K562 treated with DMSO at 1 percent for 4 hours (cell line): Measurements from ENCODE around the gene RNASE8. TPM values are rescaled to one million over a fixed set of nuclear protein-coding genes. Genes with fewer than 3 reads are reported as not detected.

Experiments used
- total RNA-seq: library from RNA; unstranded; fragments of 300-600 nt; gene quantifications from 2 replicates; pipeline ENCODE4 v1.2.3, GENCODE V29; 2022; ENCODE audit not compliant: insufficient read depth

The RNASE8 gene, protein sequence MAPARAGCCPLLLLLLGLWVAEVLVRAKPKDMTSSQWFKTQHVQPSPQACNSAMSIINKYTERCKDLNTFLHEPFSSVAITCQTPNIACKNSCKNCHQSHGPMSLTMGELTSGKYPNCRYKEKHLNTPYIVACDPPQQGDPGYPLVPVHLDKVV
- not detected in 2 replicates for total RNA-seq

DNA sequence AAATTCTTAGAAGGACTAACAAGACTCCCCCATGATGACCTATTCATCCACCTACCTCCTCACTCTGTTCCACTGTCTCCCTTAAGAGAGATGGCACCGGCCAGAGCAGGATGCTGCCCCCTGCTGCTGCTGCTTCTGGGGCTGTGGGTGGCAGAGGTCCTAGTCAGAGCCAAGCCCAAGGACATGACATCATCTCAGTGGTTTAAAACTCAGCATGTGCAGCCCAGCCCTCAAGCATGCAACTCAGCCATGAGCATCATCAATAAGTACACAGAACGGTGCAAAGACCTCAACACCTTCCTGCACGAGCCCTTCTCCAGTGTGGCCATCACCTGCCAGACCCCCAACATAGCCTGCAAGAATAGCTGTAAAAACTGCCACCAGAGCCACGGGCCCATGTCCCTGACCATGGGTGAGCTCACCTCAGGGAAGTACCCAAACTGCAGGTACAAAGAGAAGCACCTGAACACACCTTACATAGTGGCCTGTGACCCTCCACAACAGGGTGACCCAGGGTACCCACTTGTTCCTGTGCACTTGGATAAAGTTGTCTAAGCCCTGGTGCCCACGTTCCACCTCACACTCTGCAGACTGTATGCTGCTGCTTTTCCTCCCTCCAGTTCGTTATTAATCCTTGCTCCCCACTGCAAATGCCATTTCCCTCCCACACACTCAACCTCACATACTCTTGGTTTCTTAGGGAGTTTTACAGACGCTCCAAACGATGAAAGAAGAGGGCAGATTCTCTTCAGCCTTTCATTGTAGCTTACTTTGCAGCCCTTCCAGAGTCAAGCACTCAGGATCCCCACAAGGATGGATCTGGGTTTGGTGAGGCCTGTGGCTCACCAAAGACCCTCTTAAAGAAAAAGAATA is at the start of gene RNASE8:
RNASE8 (plus strand) TSS at position 20 of the 873 bp plus-strand sequence; CDS start at position 91, 71 bp downstream.

DNA sequence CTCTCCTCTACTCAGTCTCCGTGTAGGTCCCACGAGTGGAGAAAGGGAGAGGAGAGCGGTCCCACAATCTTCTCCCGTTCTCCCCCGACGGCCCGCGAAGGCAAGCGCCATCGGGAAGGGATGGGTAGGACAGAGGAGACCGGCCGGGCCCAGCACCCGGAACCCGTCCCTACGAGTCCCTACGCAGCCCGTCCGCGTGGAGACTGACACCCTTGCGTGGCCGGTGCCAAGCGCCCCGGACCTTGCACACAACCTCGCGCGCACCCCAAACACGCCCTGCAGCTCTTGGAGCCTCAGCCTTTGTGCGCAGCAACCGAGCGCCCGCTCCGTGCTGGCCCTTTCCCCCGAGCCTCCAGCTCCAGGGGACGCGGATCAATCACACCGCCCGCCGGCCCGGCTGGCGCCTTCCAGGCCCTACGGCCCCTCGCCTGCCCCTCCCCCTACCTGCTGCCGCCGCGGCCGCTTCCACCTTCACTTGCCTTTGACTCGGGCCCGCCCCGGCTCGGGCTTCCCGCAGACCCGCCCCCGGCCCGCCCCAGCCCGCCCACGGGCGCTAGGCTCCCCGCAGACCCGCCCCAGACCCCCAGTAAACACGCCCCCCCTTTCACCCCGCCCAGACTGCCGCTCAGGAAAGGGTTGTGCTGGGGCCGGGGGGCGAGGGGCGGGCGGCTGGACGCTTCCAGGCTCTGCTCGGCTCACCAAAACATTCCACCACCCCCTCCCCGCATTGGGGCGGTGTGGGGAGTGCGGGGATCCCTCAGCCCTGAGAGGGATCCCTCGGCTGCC is 32.8 kb upstream of the RNASE8 start, which contains the start of gene NDRG2:
NDRG2 (minus strand) TSS at position 477 of the 786 bp plus-strand sequence. CDS start 1,746 bp downstream, outside the sequence.

DNA sequence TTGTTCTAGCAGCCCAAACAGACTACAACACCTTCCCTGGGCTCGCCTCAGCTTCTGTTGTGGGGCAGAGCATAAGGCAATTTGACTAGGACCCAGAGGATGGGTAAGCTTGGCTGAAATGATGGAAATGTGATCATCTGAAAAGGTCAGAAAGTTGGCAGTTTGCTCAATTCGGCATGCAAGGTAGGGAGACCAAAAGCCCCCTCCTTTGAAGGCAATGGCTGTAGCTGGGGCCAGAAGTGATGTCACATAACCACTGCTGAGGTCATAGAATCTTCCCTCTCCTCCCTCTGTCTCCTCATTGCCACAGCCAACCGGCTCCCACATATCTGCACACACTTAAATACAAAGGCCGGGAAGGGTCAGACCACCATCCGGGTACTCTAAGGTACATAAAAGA is 27.7 kb upstream of the RNASE8 start, which contains the start of gene TPPP2:
TPPP2 (plus strand) TSS at position 301 of the 400 bp plus-strand sequence. CDS start 365 bp downstream, outside the sequence.

DNA sequence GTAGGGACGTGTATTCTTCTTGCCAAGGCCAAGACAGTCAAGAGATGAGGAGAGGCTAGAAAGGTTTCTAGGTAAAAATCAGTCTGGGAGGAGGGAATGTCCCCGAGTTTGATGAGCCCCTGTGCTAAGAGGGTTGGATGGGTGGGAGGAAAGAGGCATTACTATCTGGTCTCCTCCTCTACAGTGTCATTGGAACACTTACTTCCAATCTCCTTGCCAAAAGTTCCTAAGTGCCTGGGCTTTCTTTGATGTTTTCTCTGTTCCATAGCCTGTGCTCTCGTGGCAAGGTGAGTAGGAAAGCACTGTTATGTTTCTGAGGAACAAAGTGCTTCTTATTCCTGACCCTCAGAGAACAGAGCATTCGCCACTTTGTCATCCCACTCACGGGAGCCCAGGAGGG is 22.9 kb upstream of the RNASE8 start, which contains the start of gene RNASE13:
RNASE13 (minus strand) TSS at position 101 of the 400 bp plus-strand sequence. CDS start 519 bp downstream, outside the sequence.

DNA sequence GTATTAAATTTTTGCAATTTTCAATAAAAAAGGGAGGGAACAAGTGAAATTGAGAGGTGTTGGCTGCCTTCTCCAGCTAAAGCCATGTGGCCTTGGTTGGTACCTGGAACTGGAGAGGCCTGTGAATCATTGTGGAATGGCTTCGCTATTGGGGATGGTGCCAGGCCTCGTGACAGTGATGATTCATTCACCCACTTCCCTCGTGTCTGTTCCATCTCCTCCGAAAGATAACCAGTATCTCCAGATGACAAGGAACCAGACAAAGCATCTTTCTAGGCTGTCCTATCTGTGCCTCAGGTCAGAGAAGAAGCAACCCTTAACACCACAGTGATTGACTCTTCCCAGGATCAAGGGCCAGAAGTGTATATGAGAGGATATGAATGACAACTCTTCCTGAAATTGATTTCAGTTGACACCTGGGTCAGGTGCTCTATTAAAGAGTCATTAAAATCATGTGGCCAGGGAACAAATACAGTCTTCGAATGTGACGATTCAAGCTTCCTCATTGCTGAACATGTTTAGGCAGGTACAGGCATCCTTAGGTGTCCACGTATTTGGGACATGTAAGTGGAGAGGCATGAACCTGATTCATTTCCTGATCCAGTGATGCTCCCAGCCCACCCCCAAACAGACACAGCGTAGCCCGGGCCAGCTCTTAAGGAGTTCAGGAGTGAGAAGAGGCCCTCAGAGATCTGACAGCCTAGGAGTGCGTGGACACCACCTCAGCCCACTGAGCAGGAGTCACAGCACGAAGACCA is 15.8 kb upstream of the RNASE8 start, which contains the start of gene RNASE7:
RNASE7 (plus strand) TSS at position 687 of the 758 bp plus-strand sequence. CDS start 631 bp downstream, outside the sequence.

DNA sequence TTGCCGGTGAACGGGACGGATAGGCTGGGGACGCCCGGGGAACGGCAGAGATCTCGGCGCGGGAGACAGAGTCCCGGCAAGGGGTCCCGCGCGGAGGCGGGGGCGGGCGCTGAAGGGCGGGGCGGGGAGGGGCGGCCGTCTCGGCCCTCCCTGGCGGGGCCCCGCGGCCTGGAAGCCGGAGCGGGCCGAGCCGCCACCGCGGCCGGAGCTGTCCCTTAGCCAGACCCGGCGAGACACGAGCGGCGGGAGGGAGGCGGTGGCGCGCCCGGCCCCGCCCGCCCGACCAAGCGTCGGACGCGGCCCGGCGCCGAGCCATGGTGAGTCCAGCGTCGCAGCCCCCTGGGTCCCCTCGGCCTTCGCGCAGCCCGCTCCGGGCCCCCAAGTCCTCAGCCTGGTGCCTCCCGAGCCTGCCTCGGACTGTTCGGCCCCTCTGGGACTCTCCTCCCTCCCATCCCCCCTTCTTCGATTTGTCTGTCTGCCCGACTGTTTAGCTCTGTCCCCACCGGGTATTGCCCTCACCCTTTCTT is 12.5 kb downstream of the RNASE8 start, which contains the start of gene ARHGEF40:
ARHGEF40 (plus strand) TSS at position 222 of the 527 bp plus-strand sequence; CDS start at position 315, 93 bp downstream.

DNA sequence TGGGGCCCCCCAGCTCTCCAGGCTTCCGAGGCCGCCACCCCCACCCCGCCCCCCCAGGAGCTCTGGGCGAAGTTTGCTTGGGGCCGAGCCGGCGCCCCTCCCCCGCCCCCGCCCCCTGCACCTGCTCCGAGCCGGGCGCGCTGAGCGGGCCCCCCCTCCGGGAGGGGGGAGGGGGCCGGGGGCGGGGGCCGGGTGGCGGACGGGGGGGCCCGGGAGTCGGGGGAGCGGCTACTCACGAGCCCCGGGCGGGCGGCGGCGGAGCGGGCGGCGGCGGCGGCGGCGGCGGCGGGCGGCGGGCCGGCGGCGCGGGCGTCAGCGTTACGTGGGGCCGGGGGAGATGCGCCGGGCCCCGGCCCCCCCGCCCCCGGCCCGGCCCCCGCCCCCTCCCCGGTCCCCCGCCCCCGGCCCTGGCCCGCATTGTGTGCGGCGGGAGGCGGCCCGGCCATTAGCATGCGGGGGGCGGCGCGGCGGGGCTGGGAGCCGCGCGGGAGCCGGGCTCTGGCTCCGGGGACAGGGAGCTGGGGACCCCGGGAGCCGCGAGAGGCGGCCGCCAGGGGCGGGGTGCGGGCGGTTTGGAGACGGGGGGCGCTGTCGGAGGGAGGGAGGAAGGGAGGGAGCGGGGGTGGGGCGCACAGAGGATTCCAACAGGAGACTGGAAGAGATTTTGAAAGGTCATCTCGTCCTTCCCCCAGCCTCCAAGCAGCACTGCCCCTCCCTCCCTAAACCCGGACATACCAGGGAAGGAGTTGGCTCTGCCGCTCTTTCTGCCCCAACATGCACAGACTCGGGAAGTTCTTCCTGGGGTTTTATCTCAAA is 40.7 kb downstream of the RNASE8 start, which contains the start of gene ZNF219:
ZNF219 (minus strand) TSS at position 580 of the 816 bp plus-strand sequence. CDS start 5,064 bp downstream, outside the sequence.

DNA sequence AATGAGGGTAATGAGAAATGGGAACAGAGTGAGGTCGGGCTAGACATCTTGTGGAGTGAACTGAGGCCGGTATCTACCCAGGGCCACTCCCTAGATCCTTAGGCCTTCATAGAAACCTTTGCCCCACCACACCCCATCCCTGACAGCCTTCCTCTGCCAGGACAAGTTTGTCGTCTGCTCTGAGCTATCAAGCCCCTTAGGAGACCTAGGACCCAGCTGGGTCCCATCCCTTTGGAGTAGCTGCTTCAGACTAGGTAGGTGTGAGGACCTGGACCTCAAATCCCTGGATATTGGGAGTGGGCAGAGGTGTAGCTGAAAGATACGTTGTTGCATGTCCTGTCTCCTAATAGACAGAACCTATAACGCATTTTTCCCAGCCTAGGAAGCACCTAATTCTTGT is 43.3 kb downstream of the RNASE8 start, which contains the start of gene TMEM253:
TMEM253 (plus strand) TSS at position 136 of the 400 bp plus-strand sequence. CDS start 278 bp downstream, outside the sequence.

Other genes with a start within 250 kb of the RNASE8 start
- gene RNASE3, start 166.4 kb upstream of the RNASE8 start, total RNA-seq = not detected in 2 replicates
- gene RNASE2, start 102.3 kb upstream of the RNASE8 start, total RNA-seq = not detected in 2 replicates
- gene METTL17, start 67.8 kb upstream of the RNASE8 start, total RNA-seq = 65.2 and 77.8 TPM in 2 replicates
- gene SLC39A2, start 58.5 kb upstream of the RNASE8 start, total RNA-seq = not detected in 2 replicates
- 81.3 and 141 TPM in 2 replicates for gene NDRG2, start 32.8 kb upstream of the RNASE8 start, total RNA-seq
- not detected in 2 replicates for gene TPPP2, start 27.6 kb upstream of the RNASE8 start, total RNA-seq
- gene RNASE13, start 23.0 kb upstream of the RNASE8 start, total RNA-seq = not detected in 2 replicates
- not detected in 2 replicates for gene RNASE7, start 15.5 kb upstream of the RNASE8 start, total RNA-seq
- gene ARHGEF40, start 12.5 kb downstream of the RNASE8 start, total RNA-seq = 4.5 and 5.3 TPM in 2 replicates
- 17.2 and 24.1 TPM in 2 replicates for gene ZNF219, start 40.8 kb downstream of the RNASE8 start, total RNA-seq
- not detected in 2 replicates for gene TMEM253, start 43.2 kb downstream of the RNASE8 start, total RNA-seq
- not detected in 2 replicates for gene OR5AU1, start 98.2 kb downstream of the RNASE8 start, total RNA-seq
- 505 and 565 TPM in 2 replicates for gene HNRNPC, start 211.6 kb downstream of the RNASE8 start, total RNA-seq
- gene RPGRIP1, start 222.3 kb downstream of the RNASE8 start, total RNA-seq = 0.84 and 1.1 TPM in 2 replicates